Nephron progenitor cell (in vitro differentiated cells): ENCODE results near the gene PRDM16.

Experiments
- DNase-seq: peaks from one replicate; pipeline ENCODE4 v3.0.0; 2021
- H3K27ac Mint-ChIP-seq: 2 replicates; pipeline ENCODE4 v1.8.0; 2021; ENCODE audit warnings: mild to moderate bottlenecking, moderate library complexity, mixed read lengths
- H3K27me3 Mint-ChIP-seq: 2 replicates; pipeline ENCODE4 v1.8.0; 2021; ENCODE audit warnings: mild to moderate bottlenecking, low read depth, mixed read lengths; ENCODE audit not compliant: poor library complexity
- H3K36me3 Mint-ChIP-seq: 2 replicates; pipeline ENCODE4 v1.8.0; 2021; ENCODE audit warnings: low read depth, mixed read lengths
- H3K4me1 Mint-ChIP-seq: 2 replicates; pipeline ENCODE4 v1.8.0; 2021; ENCODE audit warnings: mixed read lengths
- H3K4me3 Mint-ChIP-seq: 2 replicates; pipeline ENCODE4 v1.8.0; 2021; ENCODE audit warnings: mild to moderate bottlenecking, moderate library complexity, mixed read lengths
- H3K9me3 Mint-ChIP-seq: 2 replicates; pipeline ENCODE4 v1.8.0; 2021; ENCODE audit warnings: mild to moderate bottlenecking, moderate library complexity, mixed read lengths
- TF ChIP-seq, protein P1 (sequence below): fragments of 200-600 bp; sonication (generic); IDR thresholded peaks from 2 replicates; pipeline ENCODE4 v1.5.0; 2021; ENCODE audit warnings: antibody characterized with exemption

The PRDM16 gene

DNA sequence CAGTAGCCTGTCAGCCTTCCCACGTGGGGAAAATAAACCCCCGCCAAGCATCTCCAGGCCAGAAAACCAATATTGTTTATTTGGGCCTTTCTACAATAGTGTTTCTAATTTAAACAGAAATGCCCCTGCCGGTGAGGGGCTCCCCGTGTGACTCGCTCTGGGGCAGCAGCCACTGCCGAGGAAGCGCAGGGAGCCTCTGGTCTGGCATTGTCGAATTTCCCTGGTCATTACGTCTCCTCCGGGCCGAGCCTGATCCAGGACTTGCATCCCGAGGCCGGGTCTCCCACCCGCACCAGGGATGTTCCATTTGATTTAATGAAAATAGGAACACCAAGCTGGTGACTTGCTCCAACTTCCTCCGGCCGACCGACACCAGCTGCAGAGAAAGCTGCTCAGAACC, 20.5 kb downstream of the PRDM16 start:
- TF ChIP-seq, protein P1, sequence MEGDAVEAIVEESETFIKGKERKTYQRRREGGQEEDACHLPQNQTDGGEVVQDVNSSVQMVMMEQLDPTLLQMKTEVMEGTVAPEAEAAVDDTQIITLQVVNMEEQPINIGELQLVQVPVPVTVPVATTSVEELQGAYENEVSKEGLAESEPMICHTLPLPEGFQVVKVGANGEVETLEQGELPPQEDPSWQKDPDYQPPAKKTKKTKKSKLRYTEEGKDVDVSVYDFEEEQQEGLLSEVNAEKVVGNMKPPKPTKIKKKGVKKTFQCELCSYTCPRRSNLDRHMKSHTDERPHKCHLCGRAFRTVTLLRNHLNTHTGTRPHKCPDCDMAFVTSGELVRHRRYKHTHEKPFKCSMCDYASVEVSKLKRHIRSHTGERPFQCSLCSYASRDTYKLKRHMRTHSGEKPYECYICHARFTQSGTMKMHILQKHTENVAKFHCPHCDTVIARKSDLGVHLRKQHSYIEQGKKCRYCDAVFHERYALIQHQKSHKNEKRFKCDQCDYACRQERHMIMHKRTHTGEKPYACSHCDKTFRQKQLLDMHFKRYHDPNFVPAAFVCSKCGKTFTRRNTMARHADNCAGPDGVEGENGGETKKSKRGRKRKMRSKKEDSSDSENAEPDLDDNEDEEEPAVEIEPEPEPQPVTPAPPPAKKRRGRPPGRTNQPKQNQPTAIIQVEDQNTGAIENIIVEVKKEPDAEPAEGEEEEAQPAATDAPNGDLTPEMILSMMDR = no peak
- H3K27ac Mint-ChIP-seq = no peak overlapping the region
- H3K36me3 Mint-ChIP-seq = no peaks in the 10 kb centered on the region
- H3K4me1 Mint-ChIP-seq = peaks cover 22% of the 10 kb centered on the region
- peaks cover 24% of the 10 kb centered on the region for H3K27me3 Mint-ChIP-seq
- no peak overlapping the region for H3K4me3 Mint-ChIP-seq
- no peak for DNase-seq
- no peaks in the 10 kb centered on the region for H3K9me3 Mint-ChIP-seq

DNA sequence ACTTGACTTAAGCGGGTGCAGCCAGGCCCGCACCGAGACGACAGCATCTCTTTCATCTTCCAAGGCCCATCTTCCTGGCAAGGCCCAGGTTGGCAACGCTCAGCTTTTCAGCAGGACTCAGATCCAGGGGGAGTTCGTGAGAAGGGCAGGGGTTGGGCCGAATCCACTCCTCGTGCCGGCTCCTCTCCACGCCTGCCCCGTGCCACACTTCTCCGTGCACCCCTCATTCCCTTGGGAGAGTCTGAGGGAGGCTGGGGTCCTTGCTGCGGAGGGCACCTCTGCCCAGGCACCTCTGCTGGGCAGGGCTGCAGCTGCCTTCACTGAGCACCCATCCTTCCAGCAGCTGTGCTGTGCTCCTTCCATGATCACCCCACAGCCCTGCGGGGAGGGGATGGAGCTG, 22.3 kb downstream of the PRDM16 start:
- no peaks in the 10 kb centered on the region for H3K9me3 Mint-ChIP-seq
- no peaks in the 10 kb centered on the region for H3K36me3 Mint-ChIP-seq
- H3K27me3 Mint-ChIP-seq = peaks cover 29% of the 10 kb centered on the region
- DNase-seq = no peak
- TF ChIP-seq, protein P1 = no peak
- no peak overlapping the region for H3K27ac Mint-ChIP-seq
- no peak overlapping the region for H3K4me3 Mint-ChIP-seq
- peaks cover 20% of the 10 kb centered on the region for H3K4me1 Mint-ChIP-seq

DNA sequence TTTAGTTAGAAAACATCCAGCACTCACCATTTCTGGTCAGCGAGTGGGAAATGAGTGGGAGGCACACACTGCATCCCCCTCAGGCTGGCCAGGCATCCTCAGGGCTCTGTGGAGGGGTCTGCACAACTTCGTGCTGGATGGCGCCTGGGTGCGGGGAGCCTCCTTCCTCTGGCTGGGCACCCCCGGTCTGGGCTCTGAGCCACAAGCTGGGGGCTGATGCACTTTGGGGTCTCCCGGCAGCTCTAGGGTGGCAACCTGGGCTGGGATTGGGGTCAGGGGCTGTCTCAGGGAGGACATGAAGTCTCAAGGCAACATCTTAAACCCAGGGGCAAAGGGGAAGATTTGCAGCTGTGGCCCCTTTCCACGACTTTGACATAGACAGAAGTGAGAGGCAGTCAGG, 23.5 kb downstream of the PRDM16 start:
- Mint-ChIP-seq H3K27me3 (peaks cover 25% of the 10 kb centered on the region), H3K9me3 (no peaks in the 10 kb centered on the region), H3K4me1 (peaks cover 13% of the 10 kb centered on the region), H3K4me3 (no peak overlapping the region), H3K36me3 (no peaks in the 10 kb centered on the region), H3K27ac (no peak overlapping the region)
- TF ChIP-seq, protein P1 = no peak
- no peak for DNase-seq

DNA sequence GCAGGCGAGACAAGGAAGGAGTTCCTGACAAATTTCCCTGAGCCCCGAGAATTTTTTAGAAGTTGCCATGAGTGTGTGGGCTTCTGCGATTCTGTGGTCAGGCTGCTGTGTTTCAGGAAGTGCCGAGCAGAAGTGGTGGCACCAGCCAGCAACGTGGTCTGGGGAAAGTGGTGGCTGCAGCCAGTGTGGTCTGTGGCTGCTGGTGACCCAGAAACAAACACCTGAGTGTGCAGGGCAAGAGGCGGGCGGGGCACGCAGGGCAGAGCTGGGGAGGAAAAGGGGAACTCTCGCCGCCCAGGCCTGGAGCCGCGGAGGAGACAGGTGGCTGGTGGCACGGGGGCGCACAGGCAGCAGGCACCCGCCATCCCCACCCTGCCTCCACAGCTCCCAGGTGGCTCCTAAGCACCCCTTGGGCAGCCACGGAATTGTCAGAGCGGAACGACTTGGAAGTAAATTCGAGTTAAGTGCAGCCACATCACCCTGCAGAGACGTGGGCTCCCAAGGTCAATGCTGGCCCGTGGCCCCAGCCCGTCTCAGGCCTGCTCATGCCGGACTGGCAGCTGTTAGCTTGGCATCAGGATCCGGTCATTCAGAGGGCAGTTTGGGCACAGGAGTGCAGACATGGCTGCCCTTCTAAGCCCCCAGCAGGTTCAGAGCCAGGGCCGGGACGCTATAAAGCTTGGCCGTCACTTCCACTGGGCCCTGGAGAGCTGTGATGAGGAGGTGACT, 25.1 kb downstream of the PRDM16 start:
- Mint-ChIP-seq H3K27me3 (peaks cover 31% of the 10 kb centered on the region), H3K27ac (no peak overlapping the region), H3K4me1 (peaks cover 6% of the 10 kb centered on the region), H3K9me3 (no peaks in the 10 kb centered on the region), H3K36me3 (no peaks in the 10 kb centered on the region), H3K4me3 (no peak overlapping the region)
- no peak for DNase-seq
- TF ChIP-seq, protein P1 = no peak

DNA sequence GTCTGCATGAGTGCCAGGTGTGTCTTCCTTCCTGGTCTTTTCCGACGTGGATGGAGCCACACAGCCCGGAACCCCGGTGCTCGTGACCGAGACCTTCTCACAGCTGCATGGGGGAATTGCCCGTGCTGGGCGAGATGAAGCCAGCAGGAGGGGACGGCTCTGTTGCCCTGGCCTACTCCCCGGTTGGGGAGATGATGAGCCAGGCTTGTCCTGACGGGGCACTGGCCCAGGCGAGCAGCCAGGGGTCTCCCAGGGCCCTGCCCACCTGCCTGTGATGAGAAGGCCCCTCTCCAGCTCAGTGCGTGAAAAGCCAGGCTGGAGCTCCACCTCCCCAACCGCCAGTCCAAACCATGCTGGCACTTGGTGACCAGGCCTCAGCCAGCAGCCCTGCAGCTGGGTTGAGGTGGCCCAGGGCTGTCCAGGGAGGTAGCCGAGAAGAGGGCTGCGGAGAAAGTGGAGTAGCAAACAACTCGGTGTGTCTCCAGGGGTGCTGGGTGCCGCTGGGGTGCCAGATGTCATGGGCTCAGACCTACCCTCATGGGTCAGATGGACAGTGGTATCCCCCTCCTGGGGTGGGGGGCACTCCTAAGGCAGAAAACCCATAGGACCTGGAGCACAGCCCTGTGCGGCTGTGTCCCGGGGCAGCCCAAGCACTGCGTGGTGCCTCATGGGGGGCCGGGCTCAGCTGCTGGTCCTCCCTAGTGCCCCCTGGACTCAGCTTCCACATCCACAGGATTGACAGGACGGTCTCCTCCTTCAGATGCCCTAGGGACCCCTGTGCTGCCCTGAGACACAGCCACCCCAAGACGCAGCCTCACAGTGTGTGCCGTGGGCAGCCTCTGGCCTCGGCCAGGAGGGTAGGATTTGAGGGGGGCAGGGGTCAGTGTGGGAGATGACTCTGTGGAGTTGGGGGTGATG, 26.1 kb downstream of the PRDM16 start:
- H3K4me1 Mint-ChIP-seq = no peaks in the 10 kb centered on the region
- no peak overlapping the region for H3K27ac Mint-ChIP-seq
- no peaks in the 10 kb centered on the region for H3K9me3 Mint-ChIP-seq
- no peak for DNase-seq
- peaks cover 34% of the 10 kb centered on the region for H3K27me3 Mint-ChIP-seq
- no peaks in the 10 kb centered on the region for H3K36me3 Mint-ChIP-seq
- TF ChIP-seq, protein P1 = no peak
- H3K4me3 Mint-ChIP-seq = no peak overlapping the region
